ENCODE measurements around the gene GNAZ.

DNA sequence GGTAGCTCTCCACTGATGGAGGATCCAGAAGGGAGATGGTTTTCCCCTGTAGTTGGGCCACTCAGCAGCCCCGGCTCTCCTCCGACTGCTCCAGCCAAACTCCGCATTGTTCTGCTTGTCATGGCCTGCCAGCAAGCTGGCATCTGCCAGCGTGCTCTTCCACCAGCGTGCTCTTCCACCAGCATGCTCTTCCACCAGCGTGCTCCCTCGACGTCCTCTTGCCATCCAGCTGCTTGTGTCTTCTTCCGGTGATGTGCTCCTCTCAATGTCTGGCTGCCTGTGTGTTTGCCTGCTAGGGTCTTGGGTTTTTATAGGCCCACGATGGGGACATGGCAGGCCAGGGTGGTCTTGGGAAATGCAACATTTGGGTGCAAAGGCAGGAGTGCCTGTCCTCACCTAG lies 43.5 kb upstream of the GNAZ start:
- TF ChIP-seq EZH2 (IDR thresholded peaks at IDR 0.05; ENCODE audit: insufficient read depth, poor library complexity, severe bottlenecking) (no peak), EZH2phosphoT487 (IDR thresholded peaks at IDR 0.05; ENCODE audit: insufficient read depth, low read depth) (no peak)
